Osteocyte (in vitro differentiated cells): Measurements from ENCODE around the gene TDP2. TPM values are rescaled to one million over a fixed set of nuclear protein-coding genes. Genes with fewer than 3 reads are reported as not detected.
A peak's percentile ranks its signal among the peaks of the same experiment; 100 is the strongest.

Experiments
- DNase-seq: peaks from one replicate; pipeline ENCODE4 v3.0.0; 2021; ENCODE audit warnings: mixed read lengths; ENCODE audit not compliant: unreplicated experiment; ENCODE audit errors: extremely low spot score
- H3K27ac Mint-ChIP-seq: one replicate; pipeline ENCODE4 v1.8.0; 2021; ENCODE audit warnings: mild to moderate bottlenecking, mixed read lengths; ENCODE audit not compliant: unreplicated experiment
- H3K27me3 Mint-ChIP-seq: one replicate; pipeline ENCODE4 v1.8.0; 2021; ENCODE audit warnings: mixed read lengths; ENCODE audit not compliant: unreplicated experiment
- H3K36me3 Mint-ChIP-seq: one replicate; pipeline ENCODE4 v1.8.0; 2021; ENCODE audit warnings: mixed read lengths; ENCODE audit not compliant: unreplicated experiment
- H3K4me1 Mint-ChIP-seq: one replicate; pipeline ENCODE4 v1.8.0; 2021; ENCODE audit warnings: mixed read lengths; ENCODE audit not compliant: unreplicated experiment
- H3K4me3 Mint-ChIP-seq: one replicate; pipeline ENCODE4 v1.8.0; 2021; ENCODE audit warnings: mild to moderate bottlenecking, moderate library complexity, mixed read lengths; ENCODE audit not compliant: unreplicated experiment
- H3K9me3 Mint-ChIP-seq: one replicate; pipeline ENCODE4 v1.8.0; 2021; ENCODE audit warnings: mixed read lengths; ENCODE audit not compliant: unreplicated experiment
- CTCF ChIP-seq: fragments of 200-600 bp; sonication (generic); IDR thresholded peaks from 2 replicates; pipeline ENCODE4 v1.5.0; 2021; ENCODE audit warnings: antibody characterized with exemption, mild to moderate bottlenecking, moderate library complexity
- total RNA-seq: library from RNA; stranded (reverse); gene quantifications from 2 replicates; pipeline ENCODE4 v1.2.1, GENCODE V29; 2021

Gene TDP2
- total RNA-seq, 1 donor from 2014 or later, result 31.5 TPM

GRCh38 chr6:24690593-24690992, 23.9 kb upstream of the TDP2 start:
- Mint-ChIP-seq H3K27ac (peak overlapping the region; percentile 23), H3K4me3 (no peak overlapping the region), H3K36me3 (peaks cover 3% of the 10 kb centered on the region), H3K27me3 (no peaks in the 10 kb centered on the region), H3K4me1 (peaks cover 11% of the 10 kb centered on the region), H3K9me3 (no peaks in the 10 kb centered on the region)
- TF ChIP-seq CTCF, result no peak
- DNase-seq, result no peak

GRCh38 chr6:24689964-24690363, 23.3 kb upstream of the TDP2 start:
- Mint-ChIP-seq H3K36me3 (peaks cover 3% of the 10 kb centered on the region), H3K4me3 (no peak overlapping the region), H3K4me1 (peaks cover 11% of the 10 kb centered on the region), H3K27ac (no peak overlapping the region), H3K9me3 (no peaks in the 10 kb centered on the region), H3K27me3 (no peaks in the 10 kb centered on the region)
- no peak for DNase-seq
- TF ChIP-seq CTCF, result no peak

GRCh38 chr6:24686946-24687345, 20.2 kb upstream of the TDP2 start:
- Mint-ChIP-seq H3K27ac (no peak overlapping the region), H3K4me3 (no peak overlapping the region), H3K36me3 (peaks cover 3% of the 10 kb centered on the region)

GRCh38 chr6:24686408-24686807, 19.7 kb upstream of the TDP2 start:
- Mint-ChIP-seq H3K27me3 (no peaks in the 10 kb centered on the region), H3K27ac (no peak overlapping the region), H3K9me3 (no peaks in the 10 kb centered on the region), H3K4me3 (no peak overlapping the region), H3K36me3 (peaks cover 3% of the 10 kb centered on the region), H3K4me1 (peaks cover 11% of the 10 kb centered on the region)
- no peak for TF ChIP-seq CTCF
- DNase-seq, result no peak

More at GRCh38 chr6:24686946-24687345, 20.2 kb upstream of the TDP2 start:
- Mint-ChIP-seq H3K27me3 (no peaks in the 10 kb centered on the region), H3K4me1 (peaks cover 11% of the 10 kb centered on the region), H3K9me3 (no peaks in the 10 kb centered on the region)
- TF ChIP-seq CTCF, result no peak
- DNase-seq, result no peak

- no peaks in the 10 kb centered on the region for H3K9me3 Mint-ChIP-seq
- TF ChIP-seq CTCF, result no peak
- DNase-seq, result no peak
- H3K4me3 Mint-ChIP-seq, result no peak overlapping the region
- H3K27ac Mint-ChIP-seq, result no peak overlapping the region
- no peaks in the 10 kb centered on the region for H3K4me1 Mint-ChIP-seq
- H3K27me3 Mint-ChIP-seq, result no peaks in the 10 kb centered on the region
- peaks cover 3% of the 10 kb centered on the region for H3K36me3 Mint-ChIP-seq
These were observed 16.9 kb upstream of the TDP2 start for GRCh38 chr6:24683297-24684296.
